PC-3 (cell line): ENCODE data around the gene ATF7. TPM values are rescaled to one million over a fixed set of nuclear protein-coding genes. Genes with fewer than 3 reads are reported as not detected.
A peak's percentile ranks its signal among the peaks of the same experiment; 100 is the strongest.

Experiments used
- ATAC-seq: fragments of 200-7000 bp; cut with Tn5 transposase; 2 replicates; pipeline ENCODE4 v1.9.1; 2020; ENCODE audit warnings: mild to moderate bottlenecking, moderate library complexity
- BruUV-seq: library from RNA; stranded (reverse); fragments of 400-500 nt; replicated peaks from 2 replicates; lab custom pipeline; 2021; lab: Mats Ljungman, UMichigan
- CTCF ChIA-PET: fragments of 300-600 bp; sonication (Branson Sonifier 250); formaldehyde crosslinking; loops from one replicate; lab custom pipeline; 2022; ENCODE audit warnings: antibody characterized with exemption; lab: Charles Lee
- POLR2A ChIA-PET: fragments of 300-600 bp; sonication (Branson Sonifier 250); formaldehyde crosslinking; loops from one replicate; lab custom pipeline; 2022; ENCODE audit warnings: antibody characterized with exemption; ENCODE audit not compliant: unreplicated experiment; lab: Charles Lee
- DNase-seq: peaks from one replicate; pipeline ENCODE4 v3.0.0-alpha.2; 2015
- H2AFZ ChIP-seq: fragments of 300-600 bp; sonication (generic); 2 replicates; pipeline ENCODE4 v1.6.0; 2016; ENCODE audit warnings: antibody characterized with exemption, low read length
- H3F3A ChIP-seq: fragments of 300-600 bp; sonication (generic); one replicate; pipeline ENCODE4 v1.6.0; 2017; ENCODE audit warnings: antibody characterized with exemption, low read length, control low read depth, mild to moderate bottlenecking; ENCODE audit not compliant: unreplicated experiment
- H3K27ac ChIP-seq: fragments of 300-600 bp; sonication (generic); 2 replicates; pipeline ENCODE4 v1.5.1; 2016; ENCODE audit warnings: mild to moderate bottlenecking, low read length
- H3K27me3 ChIP-seq: fragments of 300-600 bp; sonication (generic); 2 replicates; pipeline ENCODE4 v1.6.1; 2016; ENCODE audit warnings: low read length, mixed read lengths
- H3K36me3 ChIP-seq: fragments of 300-600 bp; sonication (generic); 2 replicates; pipeline ENCODE4 v1.6.1; 2016; ENCODE audit warnings: low read depth, mixed run types, low read length, mixed read lengths
- H3K4me1 ChIP-seq: fragments of 300-600 bp; sonication (generic); 2 replicates; pipeline ENCODE4 v1.5.1; 2016; ENCODE audit warnings: low read length; ENCODE audit not compliant: insufficient read depth
- H3K4me2 ChIP-seq: fragments of 300-600 bp; sonication (generic); 2 replicates; pipeline ENCODE4 v1.6.0; 2016; ENCODE audit warnings: low read length
- H3K4me3 ChIP-seq: fragments of 300-600 bp; sonication (generic); 2 replicates; pipeline ENCODE4 v1.5.1; 2016; ENCODE audit warnings: mild to moderate bottlenecking, low read length, mixed read lengths
- H3K79me2 ChIP-seq: fragments of 300-600 bp; sonication (generic); 2 replicates; pipeline ENCODE4 v1.6.1; 2017; ENCODE audit warnings: low read length, mixed read lengths
- H3K9ac ChIP-seq: fragments of 300-600 bp; sonication (generic); 2 replicates; pipeline ENCODE4 v1.6.0; 2016; ENCODE audit warnings: mild to moderate bottlenecking, low read length
- H3K9me2 ChIP-seq: fragments of 300-600 bp; sonication (generic); replicated peaks from 2 replicates; pipeline ENCODE4 v1.6.1; 2016; ENCODE audit warnings: mixed run types, low read length, mixed read lengths
- H3K9me3 ChIP-seq: fragments of 300-600 bp; sonication (generic); 2 replicates; pipeline ENCODE4 v1.6.1; 2016; ENCODE audit warnings: low read length, mixed read lengths
- H4K20me1 ChIP-seq: fragments of 300-600 bp; sonication (generic); 2 replicates; pipeline ENCODE4 v1.6.1; 2016; ENCODE audit warnings: low read length, mixed read lengths
- EZH2 ChIP-seq: fragments of 300-600 bp; sonication (generic); IDR thresholded peaks from one replicate; pipeline ENCODE4 v1.6.1; 2017; ENCODE audit warnings: antibody characterized with exemption, mild to moderate bottlenecking, low read length; ENCODE audit not compliant: unreplicated experiment
- EZH2phosphoT487 ChIP-seq: fragments of 300-600 bp; sonication (generic); IDR thresholded peaks from 2 replicates; pipeline ENCODE4 v1.6.1; 2018; ENCODE audit warnings: mild to moderate bottlenecking, antibody characterized with exemption, low read length, borderline replicate concordance
- intact Hi-C: fragments of 100-400 bp; cut with micrococcal nuclease; formaldehyde crosslinking; loops from 2 replicates; pipeline ENCODE4 v1.9.0; 2023
- total RNA-seq: library from RNA; depleted of rRNA; stranded (reverse); fragments of >200 nt; gene quantifications from 2 replicates; pipeline ENCODE4 v1.2.3, GENCODE V29; 2014
- TF ChIP-seq, protein P1 (sequence below): fragments of 300-600 bp; sonication (generic); conservative IDR thresholded peaks from 2 replicates; pipeline ENCODE4 v1.5.1; 2017; ENCODE audit warnings: antibody characterized with exemption, low read depth, mild to moderate bottlenecking, low read length

ATF7 gene
- total RNA-seq, 1 experiment from 2014 or later: 7.9 TPM

DNA sequence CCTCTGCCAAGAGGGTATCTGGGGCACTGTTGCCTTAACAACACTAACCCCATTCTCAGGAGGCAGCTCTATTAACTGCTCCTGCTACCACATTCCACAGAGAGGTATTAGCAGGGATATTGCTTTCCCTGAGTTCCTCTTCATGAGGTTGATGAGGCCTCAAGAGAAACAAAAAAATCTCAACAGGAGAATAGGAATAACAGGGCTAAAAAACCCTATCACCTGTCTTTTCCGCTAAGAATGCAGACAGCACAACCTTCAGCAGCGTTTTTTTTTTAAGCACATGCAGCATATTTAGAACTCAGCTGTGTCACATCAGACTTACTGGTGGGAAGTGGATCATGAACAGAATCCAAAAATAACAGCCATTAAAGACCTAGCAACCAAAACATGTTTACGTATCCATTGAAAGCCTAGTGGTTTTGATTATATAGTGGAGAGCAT is 29.2 kb downstream of the ATF7 start:
- ChIA-PET CTCF (no interaction called here), POLR2A (no interaction called here)
- no peak for TF ChIP-seq EZH2
- TF ChIP-seq, protein P1, sequence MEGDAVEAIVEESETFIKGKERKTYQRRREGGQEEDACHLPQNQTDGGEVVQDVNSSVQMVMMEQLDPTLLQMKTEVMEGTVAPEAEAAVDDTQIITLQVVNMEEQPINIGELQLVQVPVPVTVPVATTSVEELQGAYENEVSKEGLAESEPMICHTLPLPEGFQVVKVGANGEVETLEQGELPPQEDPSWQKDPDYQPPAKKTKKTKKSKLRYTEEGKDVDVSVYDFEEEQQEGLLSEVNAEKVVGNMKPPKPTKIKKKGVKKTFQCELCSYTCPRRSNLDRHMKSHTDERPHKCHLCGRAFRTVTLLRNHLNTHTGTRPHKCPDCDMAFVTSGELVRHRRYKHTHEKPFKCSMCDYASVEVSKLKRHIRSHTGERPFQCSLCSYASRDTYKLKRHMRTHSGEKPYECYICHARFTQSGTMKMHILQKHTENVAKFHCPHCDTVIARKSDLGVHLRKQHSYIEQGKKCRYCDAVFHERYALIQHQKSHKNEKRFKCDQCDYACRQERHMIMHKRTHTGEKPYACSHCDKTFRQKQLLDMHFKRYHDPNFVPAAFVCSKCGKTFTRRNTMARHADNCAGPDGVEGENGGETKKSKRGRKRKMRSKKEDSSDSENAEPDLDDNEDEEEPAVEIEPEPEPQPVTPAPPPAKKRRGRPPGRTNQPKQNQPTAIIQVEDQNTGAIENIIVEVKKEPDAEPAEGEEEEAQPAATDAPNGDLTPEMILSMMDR: no peak
- TF ChIP-seq EZH2phosphoT487: no peak
- no peaks in the 10 kb centered on the region for H3F3A ChIP-seq
- H3K9ac ChIP-seq: no peak overlapping the region
- H4K20me1 ChIP-seq: no peaks in the 10 kb centered on the region
- no peaks in the 10 kb centered on the region for H3K27me3 ChIP-seq
- intact Hi-C loops: no loop called here
- BruUV-seq: no TSS peak
- H3K9me2 ChIP-seq: no peaks in the 10 kb centered on the region
- H3K4me2 ChIP-seq: no peak overlapping the region
- no peak overlapping the region for H3K4me3 ChIP-seq
- ATAC-seq (no peak), DNase-seq (no peak)
- no peaks in the 10 kb centered on the region for H3K4me1 ChIP-seq
- H3K79me2 ChIP-seq: 0 out of 2 replicates have a peak, but pooled peaks cover 11% of the 10 kb centered on the region
- no peak overlapping the region for H2AFZ ChIP-seq
- no peak overlapping the region for H3K27ac ChIP-seq
- H3K9me3 ChIP-seq: no peaks in the 10 kb centered on the region
- H3K36me3 ChIP-seq: no peaks in the 10 kb centered on the region; the same call in none of the 2 replicates

- Histone ChIP-seq H3F3A (no peaks in the 10 kb centered on the region), H2AFZ (no peak overlapping the region), H3K4me3 (no peak overlapping the region), H3K36me3 (no peaks in the 10 kb centered on the region; the same call in 1 of the 2 replicates), H3K4me2 (no peak overlapping the region), H3K4me1 (no peaks in the 10 kb centered on the region), H3K9me3 (no peaks in the 10 kb centered on the region), H3K9me2 (no peaks in the 10 kb centered on the region), H3K9ac (no peak overlapping the region), H4K20me1 (no peaks in the 10 kb centered on the region), H3K27me3 (no peaks in the 10 kb centered on the region), H3K79me2 (0 out of 2 replicates have a peak, but pooled peaks cover 11% of the 10 kb centered on the region), H3K27ac (no peak overlapping the region)
- BruUV-seq: no TSS peak
- ATAC-seq (peak; percentile 44), DNase-seq (peak; percentile 18)
- intact Hi-C loops: loop anchor here (5.0 kb wide), 1 partner anchor 53 kb away; no protein-coding TSS in a partner anchor
- POLR2A ChIA-PET: no interaction called here
- TF ChIP-seq EZH2phosphoT487: no peak
- no peak for TF ChIP-seq EZH2
- TF ChIP-seq, protein P1: no peak
- CTCF ChIA-PET: no interaction called here
Measured at GRCh38 chr12:53594897-53595615, 31.1 kb downstream of the ATF7 start.

GRCh38 chr12:53593707-53594106 is 32.5 kb downstream of the ATF7 start:
- Histone ChIP-seq H3K79me2 (0 out of 2 replicates have a peak, but pooled peaks cover 11% of the 10 kb centered on the region), H2AFZ (no peak overlapping the region), H4K20me1 (no peaks in the 10 kb centered on the region), H3K27me3 (no peaks in the 10 kb centered on the region), H3K9me2 (no peaks in the 10 kb centered on the region), H3K4me2 (no peak overlapping the region), H3F3A (no peaks in the 10 kb centered on the region), H3K9ac (no peak overlapping the region), H3K36me3 (no peaks in the 10 kb centered on the region), H3K27ac (no peak overlapping the region), H3K9me3 (no peaks in the 10 kb centered on the region), H3K4me1 (no peaks in the 10 kb centered on the region), H3K4me3 (no peak overlapping the region)
- ATAC-seq: no peak
- TF ChIP-seq EZH2phosphoT487 (no peak), EZH2 (no peak)
- TF ChIP-seq, protein P1: no peak
- intact Hi-C loops: loop anchor here (2.0 to 5.0 kb wide), 2 partner anchors 19 to 51 kb away; no protein-coding TSS in a partner anchor
- POLR2A ChIA-PET: no interaction called here
- BruUV-seq: no TSS peak
- no peak for DNase-seq
- CTCF ChIA-PET: no interaction called here
